ENCODE measurements around the gene LUC7L3.

Gene LUC7L3

DNA sequence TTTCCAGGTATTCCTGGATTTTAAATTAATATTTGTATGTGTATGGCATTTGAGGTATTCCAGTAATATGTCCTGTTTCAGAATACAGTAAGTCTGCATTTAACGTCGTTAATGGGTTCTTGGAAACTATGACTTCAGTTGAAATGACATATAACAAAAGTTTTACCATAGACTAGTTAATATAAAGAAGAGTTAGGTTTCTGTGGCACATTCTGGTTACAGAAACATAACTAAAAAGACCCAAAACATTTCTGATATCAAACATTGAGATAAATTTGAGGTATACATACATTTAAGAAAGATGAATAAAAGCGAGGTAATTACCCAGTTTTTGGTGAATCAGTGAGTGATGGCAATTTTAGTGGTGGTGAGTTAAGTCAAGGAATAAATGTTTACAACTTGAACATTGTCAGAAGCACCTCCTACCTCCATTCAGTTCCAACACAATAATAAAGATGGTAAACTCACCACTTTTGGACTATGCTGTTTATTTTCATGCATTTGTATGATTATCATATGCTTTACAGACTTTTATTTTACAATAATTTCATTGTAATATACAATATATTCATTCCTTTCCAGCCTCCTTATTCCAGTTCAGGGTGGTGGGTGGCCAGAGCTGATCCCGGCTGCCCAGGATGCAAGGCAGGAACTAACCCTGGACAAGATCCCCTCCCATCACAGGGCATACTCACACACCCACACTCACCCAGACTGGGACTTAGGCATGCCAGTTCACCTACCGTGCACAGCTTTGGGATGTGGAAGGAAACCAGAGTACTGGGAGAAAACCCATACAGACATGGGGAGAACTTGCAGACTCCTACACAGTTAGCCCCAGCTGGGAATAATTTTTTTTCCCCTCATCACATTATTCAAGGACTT is 9.7 kb downstream of the LUC7L3 start:
- no peaks in the 10 kb centered on the region for H3K9me2 ChIP-seq (replicated peaks; ENCODE audit: insufficient read depth, low read length)
- no peak for TF ChIP-seq CTCF (IDR thresholded peaks at IDR 0.05; ENCODE audit: low read length)
- TF ChIP-seq EZH2phosphoT487 (IDR thresholded peaks at IDR 0.05; ENCODE audit: low read length), result no peak
- TF ChIP-seq EZH2 (optimal IDR thresholded peaks at IDR 0.05; ENCODE audit: low read depth, low read length), result no peak
- H3K27me3 ChIP-seq (replicated peaks; ENCODE audit: insufficient read depth, low read length), result no peaks in the 10 kb centered on the region
- H3K36me3 ChIP-seq (replicated peaks; ENCODE audit: insufficient read depth, low read length), result no peaks in the 10 kb centered on the region; the same call in 1 of the 2 replicates
- H3K79me2 ChIP-seq (ENCODE audit: low read length), result peaks cover 99% of the 10 kb centered on the region
- peaks cover 89% of the 10 kb centered on the region for H4K20me1 ChIP-seq (ENCODE audit: insufficient read depth, low read length)
- no peak overlapping the region for H2AFZ ChIP-seq (ENCODE audit: low read length)
- no peak overlapping the region for H3K4me2 ChIP-seq (ENCODE audit: low read depth, low read length)
- H3K27ac ChIP-seq (ENCODE audit: low read length), result no peak overlapping the region
- no peak for DNase-seq
- no peaks in the 10 kb centered on the region for H3K4me1 ChIP-seq (ENCODE audit: low read length)
- no peak overlapping the region for H3K9ac ChIP-seq (ENCODE audit: low read length)
- no peaks in the 10 kb centered on the region for H3F3A ChIP-seq (ENCODE audit: insufficient read depth, low read length)
- H3K9me3 ChIP-seq (replicated peaks; ENCODE audit: insufficient read depth, low read length), result no peaks in the 10 kb centered on the region
- H3K4me3 ChIP-seq (ENCODE audit: low read length), result no peak overlapping the region

DNA sequence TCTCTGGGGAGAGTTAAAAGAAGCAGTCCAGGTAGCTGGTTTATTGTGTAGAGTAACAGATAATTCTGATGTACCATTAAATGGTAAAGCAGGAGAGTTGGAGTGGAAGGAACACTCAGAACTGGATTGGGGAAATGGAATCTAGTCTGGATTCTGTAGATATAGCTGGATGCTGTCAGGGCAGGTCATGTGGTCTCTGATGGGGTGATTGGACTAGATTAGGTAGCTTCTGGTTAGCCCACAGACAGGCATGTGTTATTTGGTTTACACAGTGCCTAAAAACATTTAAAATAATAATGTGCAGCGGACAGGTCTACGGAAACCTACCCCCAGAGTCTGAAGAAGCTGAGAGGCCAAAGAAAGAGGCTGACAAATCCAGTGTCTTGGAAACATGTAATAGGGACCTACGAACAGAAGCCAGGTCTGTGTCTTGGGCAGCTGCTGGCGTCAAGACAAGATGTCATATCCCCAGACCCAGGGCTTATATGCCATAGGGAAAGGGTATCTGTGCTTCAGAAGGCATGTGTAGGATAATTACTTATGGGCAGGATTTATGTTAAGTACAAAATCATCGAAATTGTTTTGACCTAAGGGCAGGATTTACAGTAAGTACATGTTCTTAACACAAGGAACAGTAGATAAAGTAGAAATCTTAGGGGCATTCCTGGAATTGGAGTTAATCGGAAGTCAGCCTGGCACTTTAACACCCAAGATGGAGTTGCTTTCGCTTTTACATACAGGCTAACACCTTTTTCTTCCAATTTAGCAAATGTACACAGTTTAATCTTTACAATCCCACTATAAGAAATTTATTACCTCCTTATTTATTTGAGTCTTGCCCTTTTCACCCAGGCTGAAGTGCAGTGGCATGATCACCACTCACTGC is 12.4 kb downstream of the LUC7L3 start:
- peaks cover 87% of the 10 kb centered on the region for H4K20me1 ChIP-seq (ENCODE audit: insufficient read depth, low read length)
- H3K9ac ChIP-seq (ENCODE audit: low read length), result no peak overlapping the region
- no peak overlapping the region for H3K4me2 ChIP-seq (ENCODE audit: low read depth, low read length)
- H3K9me2 ChIP-seq (replicated peaks; ENCODE audit: insufficient read depth, low read length), result no peaks in the 10 kb centered on the region
- H3K79me2 ChIP-seq (ENCODE audit: low read length), result peaks cover 99% of the 10 kb centered on the region
- peaks cover 5% of the 10 kb centered on the region; the same call in 1 of the 2 replicates for H3K4me1 ChIP-seq (ENCODE audit: low read length)
- no peaks in the 10 kb centered on the region for H3K36me3 ChIP-seq (replicated peaks; ENCODE audit: insufficient read depth, low read length)
- H3K27me3 ChIP-seq (replicated peaks; ENCODE audit: insufficient read depth, low read length), result no peaks in the 10 kb centered on the region
- no peak overlapping the region for H3K27ac ChIP-seq (ENCODE audit: low read length)
- H3F3A ChIP-seq (ENCODE audit: insufficient read depth, low read length), result no peaks in the 10 kb centered on the region
- H2AFZ ChIP-seq (ENCODE audit: low read length), result no peak overlapping the region
- no peaks in the 10 kb centered on the region for H3K9me3 ChIP-seq (replicated peaks; ENCODE audit: insufficient read depth, low read length)
- H3K4me3 ChIP-seq (ENCODE audit: low read length), result no peak overlapping the region
- TF ChIP-seq CTCF (IDR thresholded peaks at IDR 0.05; ENCODE audit: low read length) (no peak), EZH2 (optimal IDR thresholded peaks at IDR 0.05; ENCODE audit: low read depth, low read length) (no peak), EZH2phosphoT487 (IDR thresholded peaks at IDR 0.05; ENCODE audit: low read length) (no peak)
- DNase-seq, result no peak

DNA sequence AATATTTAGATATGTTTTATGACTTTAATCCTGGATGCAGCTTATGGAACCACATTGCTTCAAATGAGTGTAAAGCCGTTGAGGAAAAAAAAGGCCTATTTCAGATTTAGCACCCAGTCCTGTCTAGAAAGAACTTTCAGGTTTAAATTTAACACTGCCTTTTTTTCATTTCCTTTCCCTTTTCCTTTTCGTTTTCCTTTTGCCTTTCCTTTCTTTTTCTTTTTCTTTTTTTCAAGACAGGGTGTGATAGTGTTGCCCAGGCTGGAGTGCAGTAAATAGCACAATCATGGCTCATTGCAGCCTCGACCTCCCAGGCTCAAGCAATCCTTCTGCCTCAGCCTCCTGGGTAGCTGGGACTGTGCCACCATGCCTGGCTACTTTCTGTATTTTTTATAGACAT is 15.9 kb downstream of the LUC7L3 start:
- no peak for TF ChIP-seq EZH2phosphoT487 (IDR thresholded peaks at IDR 0.05; ENCODE audit: low read length)
- no peak for TF ChIP-seq CTCF (IDR thresholded peaks at IDR 0.05; ENCODE audit: low read length)
- TF ChIP-seq EZH2 (optimal IDR thresholded peaks at IDR 0.05; ENCODE audit: low read depth, low read length), result no peak
- H3K27ac ChIP-seq (ENCODE audit: low read length), result no peak overlapping the region
- no peaks in the 10 kb centered on the region for H3K9me2 ChIP-seq (replicated peaks; ENCODE audit: insufficient read depth, low read length)
- H3K9ac ChIP-seq (ENCODE audit: low read length), result no peak overlapping the region
- H3F3A ChIP-seq (ENCODE audit: insufficient read depth, low read length), result no peaks in the 10 kb centered on the region
- peaks cover 68% of the 10 kb centered on the region for H4K20me1 ChIP-seq (ENCODE audit: insufficient read depth, low read length)
- no peak overlapping the region for H3K4me3 ChIP-seq (ENCODE audit: low read length)
- peaks cover 99% of the 10 kb centered on the region for H3K79me2 ChIP-seq (ENCODE audit: low read length)
- H3K36me3 ChIP-seq (replicated peaks; ENCODE audit: insufficient read depth, low read length), result no peaks in the 10 kb centered on the region; the same call in 1 of the 2 replicates
- H3K4me1 ChIP-seq (ENCODE audit: low read length), result peaks cover 10% of the 10 kb centered on the region; the same call in 1 of the 2 replicates
- H3K9me3 ChIP-seq (replicated peaks; ENCODE audit: insufficient read depth, low read length), result no peaks in the 10 kb centered on the region
- no peaks in the 10 kb centered on the region for H3K27me3 ChIP-seq (replicated peaks; ENCODE audit: insufficient read depth, low read length)
- no peak for DNase-seq
- H3K4me2 ChIP-seq (ENCODE audit: low read depth, low read length), result no peak overlapping the region
- no peak overlapping the region for H2AFZ ChIP-seq (ENCODE audit: low read length)

Data from MM.1S (cell line).